HL-60 (cell line): ENCODE data around the gene GPR137B.
"Not testable (repeated sequence)": the region's sequence is repeated elsewhere in the genome, so short reads cannot be mapped to it uniquely, and the experiment has no call there.

Experiments used
- DNase-seq, 2 experiments: peaks; one replicate each; pipeline ENCODE4 v3.0.0-alpha.2; 2010 to 2020; ENCODE audit warnings: low read depth in 1 of 2, low spot score in 1 of 2
- H3K27ac ChIP-seq: fragments of 250-450 bp; sonication (Bioruptor Pico); replicated peaks from 2 replicates; pipeline ENCODE4 v1.5.1; 2020; ENCODE audit warnings: mild to moderate bottlenecking, moderate library complexity
- H3K27me3 ChIP-seq: fragments of 250-450 bp; sonication (Bioruptor Pico); 2 replicates; pipeline ENCODE4 v1.5.1; 2021; ENCODE audit warnings: mild to moderate bottlenecking, moderate library complexity; ENCODE audit not compliant: insufficient read depth, poor library complexity, severe bottlenecking
- H3K4me3 ChIP-seq: replicated peaks from 2 replicates; pipeline ENCODE4 v1.5.1; 2011; ENCODE audit warnings: mild to moderate bottlenecking, control low read depth, low read length; ENCODE audit not compliant: insufficient read depth
- GABPA ChIP-seq: IDR thresholded peaks from 2 replicates; pipeline ENCODE4 v1.6.1; 2012; ENCODE audit warnings: low read depth
- POLR2AphosphoS5 ChIP-seq: IDR thresholded peaks from 2 replicates; pipeline ENCODE4 v1.6.1; 2012; ENCODE audit warnings: low read depth
- SPI1 ChIP-seq: IDR thresholded peaks from 2 replicates; pipeline ENCODE4 v1.6.1; 2012; ENCODE audit warnings: low read depth, mild to moderate bottlenecking, borderline replicate concordance
- TF ChIP-seq, protein P1 (sequence below): IDR thresholded peaks from 2 replicates; pipeline ENCODE4 v1.6.1; 2012; ENCODE audit warnings: low read depth; ENCODE audit not compliant: insufficient replicate concordance
- TF ChIP-seq, protein P2 (sequence below): IDR thresholded peaks from one replicate; pipeline ENCODE4 v1.5.1; 2011; ENCODE audit warnings: low read length, control low read depth, inconsistent platforms; ENCODE audit not compliant: insufficient read depth

GPR137B gene

DNA sequence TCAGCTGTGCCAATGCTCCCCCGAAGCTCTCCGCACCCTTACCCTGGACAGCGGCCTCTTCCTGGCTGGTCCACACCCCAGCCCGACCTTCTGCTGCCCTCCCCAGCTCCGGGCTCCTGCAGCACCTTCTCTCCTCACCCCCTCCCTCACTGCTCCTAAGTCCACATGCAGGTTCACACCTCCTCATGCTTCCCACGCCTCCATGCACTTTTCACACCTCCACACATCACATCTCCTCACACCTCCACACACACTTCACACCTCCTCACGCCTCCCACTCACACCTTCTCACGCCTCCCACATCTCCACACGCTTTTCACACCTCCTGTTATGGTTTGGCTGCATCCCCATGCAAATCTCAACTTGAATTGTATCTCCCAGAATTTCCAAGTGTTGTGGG lies 18.9 kb downstream of the GPR137B start:
- Histone ChIP-seq H3K27me3 (no peaks in the 10 kb centered on the region), H3K27ac (no peak overlapping the region), H3K4me3 (no peak overlapping the region)
- TF ChIP-seq, protein P1, sequence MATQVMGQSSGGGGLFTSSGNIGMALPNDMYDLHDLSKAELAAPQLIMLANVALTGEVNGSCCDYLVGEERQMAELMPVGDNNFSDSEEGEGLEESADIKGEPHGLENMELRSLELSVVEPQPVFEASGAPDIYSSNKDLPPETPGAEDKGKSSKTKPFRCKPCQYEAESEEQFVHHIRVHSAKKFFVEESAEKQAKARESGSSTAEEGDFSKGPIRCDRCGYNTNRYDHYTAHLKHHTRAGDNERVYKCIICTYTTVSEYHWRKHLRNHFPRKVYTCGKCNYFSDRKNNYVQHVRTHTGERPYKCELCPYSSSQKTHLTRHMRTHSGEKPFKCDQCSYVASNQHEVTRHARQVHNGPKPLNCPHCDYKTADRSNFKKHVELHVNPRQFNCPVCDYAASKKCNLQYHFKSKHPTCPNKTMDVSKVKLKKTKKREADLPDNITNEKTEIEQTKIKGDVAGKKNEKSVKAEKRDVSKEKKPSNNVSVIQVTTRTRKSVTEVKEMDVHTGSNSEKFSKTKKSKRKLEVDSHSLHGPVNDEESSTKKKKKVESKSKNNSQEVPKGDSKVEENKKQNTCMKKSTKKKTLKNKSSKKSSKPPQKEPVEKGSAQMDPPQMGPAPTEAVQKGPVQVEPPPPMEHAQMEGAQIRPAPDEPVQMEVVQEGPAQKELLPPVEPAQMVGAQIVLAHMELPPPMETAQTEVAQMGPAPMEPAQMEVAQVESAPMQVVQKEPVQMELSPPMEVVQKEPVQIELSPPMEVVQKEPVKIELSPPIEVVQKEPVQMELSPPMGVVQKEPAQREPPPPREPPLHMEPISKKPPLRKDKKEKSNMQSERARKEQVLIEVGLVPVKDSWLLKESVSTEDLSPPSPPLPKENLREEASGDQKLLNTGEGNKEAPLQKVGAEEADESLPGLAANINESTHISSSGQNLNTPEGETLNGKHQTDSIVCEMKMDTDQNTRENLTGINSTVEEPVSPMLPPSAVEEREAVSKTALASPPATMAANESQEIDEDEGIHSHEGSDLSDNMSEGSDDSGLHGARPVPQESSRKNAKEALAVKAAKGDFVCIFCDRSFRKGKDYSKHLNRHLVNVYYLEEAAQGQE: no peak
- TF ChIP-seq SPI1: no peak
- TF ChIP-seq POLR2AphosphoS5: no peak
- TF ChIP-seq GABPA: no peak
- TF ChIP-seq, protein P2, sequence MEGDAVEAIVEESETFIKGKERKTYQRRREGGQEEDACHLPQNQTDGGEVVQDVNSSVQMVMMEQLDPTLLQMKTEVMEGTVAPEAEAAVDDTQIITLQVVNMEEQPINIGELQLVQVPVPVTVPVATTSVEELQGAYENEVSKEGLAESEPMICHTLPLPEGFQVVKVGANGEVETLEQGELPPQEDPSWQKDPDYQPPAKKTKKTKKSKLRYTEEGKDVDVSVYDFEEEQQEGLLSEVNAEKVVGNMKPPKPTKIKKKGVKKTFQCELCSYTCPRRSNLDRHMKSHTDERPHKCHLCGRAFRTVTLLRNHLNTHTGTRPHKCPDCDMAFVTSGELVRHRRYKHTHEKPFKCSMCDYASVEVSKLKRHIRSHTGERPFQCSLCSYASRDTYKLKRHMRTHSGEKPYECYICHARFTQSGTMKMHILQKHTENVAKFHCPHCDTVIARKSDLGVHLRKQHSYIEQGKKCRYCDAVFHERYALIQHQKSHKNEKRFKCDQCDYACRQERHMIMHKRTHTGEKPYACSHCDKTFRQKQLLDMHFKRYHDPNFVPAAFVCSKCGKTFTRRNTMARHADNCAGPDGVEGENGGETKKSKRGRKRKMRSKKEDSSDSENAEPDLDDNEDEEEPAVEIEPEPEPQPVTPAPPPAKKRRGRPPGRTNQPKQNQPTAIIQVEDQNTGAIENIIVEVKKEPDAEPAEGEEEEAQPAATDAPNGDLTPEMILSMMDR: no peak
- DNase-seq: no peak

DNA sequence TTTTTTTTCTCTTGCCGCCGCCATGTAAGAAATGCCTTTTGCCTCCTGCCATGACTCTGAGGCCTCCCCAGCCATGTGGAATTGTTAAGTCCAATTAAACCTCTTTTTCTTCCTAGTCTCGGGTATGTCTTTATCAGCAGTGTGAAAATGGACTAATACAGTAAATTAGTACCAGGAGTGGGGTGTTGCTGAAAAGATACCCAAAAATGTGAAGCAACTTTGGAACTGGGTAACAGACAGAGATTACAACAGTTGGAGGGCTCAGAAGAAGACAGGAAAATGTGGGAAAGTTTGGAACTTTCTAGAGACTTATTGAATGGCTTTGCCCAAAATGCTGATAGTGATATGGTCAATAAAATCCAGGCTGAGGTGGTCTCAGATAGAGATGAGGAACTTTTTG lies 19.4 kb downstream of the GPR137B start:
- H3K27ac ChIP-seq, H3K27me3 ChIP-seq, H3K4me3 ChIP-seq, DNase-seq: not testable (repeated sequence)

DNA sequence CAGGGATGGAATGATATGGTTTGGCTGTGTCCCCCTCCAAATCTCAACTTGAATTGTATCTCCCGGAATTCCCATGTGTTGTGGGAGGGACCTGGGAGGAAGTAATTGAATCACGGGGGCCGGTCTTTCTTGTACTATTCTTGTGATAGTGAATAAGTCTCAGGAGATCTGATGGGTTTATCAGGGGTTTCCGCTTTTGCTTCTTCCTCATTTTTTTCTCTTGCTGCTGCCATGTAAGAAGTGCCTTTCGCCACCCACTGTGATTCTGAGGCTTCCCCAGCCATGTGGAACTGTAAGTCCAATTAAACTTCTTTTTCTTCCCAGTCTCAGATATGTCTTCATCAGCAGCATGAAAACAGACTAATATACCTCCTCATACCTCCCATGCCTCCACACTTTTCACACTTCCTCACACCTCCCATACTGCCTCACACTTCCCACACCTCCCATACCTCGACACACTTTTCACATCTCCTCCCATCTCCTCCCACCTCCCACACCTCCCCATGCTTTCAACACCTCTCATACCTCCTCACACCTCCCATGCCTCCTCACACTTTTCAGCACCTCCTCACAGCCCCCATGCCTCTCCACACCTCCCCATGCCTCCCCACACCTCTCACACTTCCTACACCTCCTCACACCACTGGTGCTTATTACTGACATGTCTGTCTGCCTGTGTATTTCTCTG lies 21.3 kb downstream of the GPR137B start:
- H3K4me3 ChIP-seq: no peak overlapping the region
- H3K27ac ChIP-seq: no peak overlapping the region
- no peak for DNase-seq
- peak; percentile 82 for TF ChIP-seq SPI1
- no peak for TF ChIP-seq GABPA
- TF ChIP-seq POLR2AphosphoS5: no peak
- TF ChIP-seq, protein P1: no peak
- no peaks in the 10 kb centered on the region for H3K27me3 ChIP-seq

DNA sequence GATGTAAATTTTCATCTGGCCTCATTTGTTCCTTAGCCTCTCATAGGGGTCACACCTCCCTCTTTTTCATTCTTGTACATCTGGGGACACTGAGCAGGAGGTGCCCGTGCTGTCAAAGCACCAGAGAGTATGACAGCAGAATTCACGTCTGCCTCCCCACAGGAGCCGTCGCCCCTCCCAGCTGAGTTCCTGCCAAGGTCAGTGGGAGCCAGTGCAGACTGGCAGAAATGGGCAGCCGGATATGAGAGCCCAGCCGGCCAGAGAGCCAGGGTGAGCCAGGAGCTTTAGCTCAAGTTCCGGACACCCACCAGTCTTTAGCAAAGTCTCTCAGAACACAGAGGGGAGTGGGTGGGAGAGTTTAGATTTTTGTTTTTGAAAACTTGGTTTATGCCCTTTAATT lies 21.9 kb downstream of the GPR137B start:
- DNase-seq: no peak
- no peaks in the 10 kb centered on the region for H3K27me3 ChIP-seq
- no peak for TF ChIP-seq SPI1
- TF ChIP-seq, protein P1: no peak
- TF ChIP-seq, protein P2: no peak
- TF ChIP-seq GABPA: no peak
- TF ChIP-seq POLR2AphosphoS5: no peak
- no peak overlapping the region for H3K4me3 ChIP-seq
- no peak overlapping the region for H3K27ac ChIP-seq
